ENCODE measurements around the gene KCNE1.

GRCh38 chr21:34536311-34536710, 24.3 kb upstream of the KCNE1 start:
- TF ChIP-seq CTCF (conservative IDR thresholded peaks at IDR 0.05 in 1 of 2, IDR thresholded peaks at IDR 0.05 in 1 of 2; ENCODE audit: extremely low read depth in 1 of 2, insufficient read depth in 1 of 2, low read depth in 1 of 2, low read length in 2 of 2) (no peak), EZH2 (IDR thresholded peaks at IDR 0.05; ENCODE audit: borderline replicate concordance, low read length) (no peak)

Measured in mammary epithelial cell (primary cell).